Neural cell (in vitro differentiated cells): ENCODE measurements around the gene GALNT4. TPM values are rescaled to one million over a fixed set of nuclear protein-coding genes. Genes with fewer than 3 reads are reported as not detected.

ENCODE experiments used
- H2AFZ ChIP-seq: fragments of 200-600, 300-800 bp; sonication (generic), shearing (Covaris generic); 2 replicates; pipeline ENCODE4 v1.6.0; 2014; ENCODE audit warnings: low read depth, mild to moderate bottlenecking, antibody characterized with exemption, low read length, moderate library complexity
- H3F3A ChIP-seq: fragments of 200-600 bp; shearing (Covaris generic); 2 replicates; pipeline ENCODE4 v1.6.1; 2016; ENCODE audit warnings: mild to moderate bottlenecking, moderate library complexity, mixed read lengths, antibody characterized with exemption, low read length; ENCODE audit not compliant: insufficient read depth, poor library complexity, severe bottlenecking
- H3K27ac ChIP-seq: fragments of 200-600, 300-800 bp; sonication (generic), shearing (Covaris generic); 2 replicates; pipeline ENCODE4 v1.5.1; 2014; ENCODE audit warnings: mild to moderate bottlenecking, low read length, moderate library complexity
- H3K27me3 ChIP-seq: fragments of 300-800, 200-600 bp; sonication (generic), shearing (Covaris generic); 2 replicates; pipeline ENCODE4 v1.6.0; 2014; ENCODE audit warnings: mild to moderate bottlenecking, low read depth, low read length, moderate library complexity; ENCODE audit not compliant: insufficient read depth
- H3K36me3 ChIP-seq: fragments of 300-800, 200-600 bp; sonication (generic), shearing (Covaris generic); 2 replicates; pipeline ENCODE4 v1.5.1; 2014; ENCODE audit warnings: mild to moderate bottlenecking, antibody characterized with exemption, low read length, moderate library complexity; ENCODE audit not compliant: insufficient read depth
- H3K4me2 ChIP-seq: fragments of 300-800, 200-600 bp; sonication (generic), shearing (Covaris generic); 2 replicates; pipeline ENCODE4 v1.6.0; 2014; ENCODE audit warnings: mild to moderate bottlenecking, low read length
- H3K4me3 ChIP-seq: fragments of 300-800, 200-600 bp; sonication (generic), shearing (Covaris generic); 2 replicates; pipeline ENCODE4 v1.5.1; 2014; ENCODE audit warnings: mild to moderate bottlenecking, low read length, moderate library complexity
- H3K79me2 ChIP-seq: fragments of 200-600 bp; shearing (Covaris generic); replicated peaks from 2 replicates; pipeline ENCODE4 v1.6.0; 2014; ENCODE audit warnings: mild to moderate bottlenecking, low read length, moderate library complexity; ENCODE audit not compliant: insufficient read depth
- H3K9ac ChIP-seq: fragments of 300-800, 200-600 bp; sonication (generic), shearing (Covaris generic); 2 replicates; pipeline ENCODE4 v1.6.1; 2016; ENCODE audit warnings: mild to moderate bottlenecking, low read length, mixed read lengths
- H3K9me2 ChIP-seq: fragments of 200-600 bp; shearing (Covaris generic); 2 replicates; pipeline ENCODE4 v1.6.1; 2016; ENCODE audit warnings: mild to moderate bottlenecking, low read length, mixed read lengths; ENCODE audit not compliant: insufficient read depth
- H3K9me3 ChIP-seq: fragments of 200-600, 300-800 bp; sonication (generic), shearing (Covaris generic); 2 replicates; pipeline ENCODE4 v1.6.1; 2016; ENCODE audit warnings: mild to moderate bottlenecking, mixed run types, low read length, moderate library complexity, mixed read lengths
- H4K20me1 ChIP-seq: fragments of 200-600 bp; shearing (Covaris generic); 2 replicates; pipeline ENCODE4 v1.6.1; 2016; ENCODE audit warnings: mild to moderate bottlenecking, mixed run types; ENCODE audit not compliant: insufficient read depth
- EP300 ChIP-seq: fragments of 450-650 bp; conservative IDR thresholded peaks from 2 replicates; pipeline ENCODE4 v1.6.1; 2014; ENCODE audit warnings: antibody characterized with exemption, mild to moderate bottlenecking, moderate library complexity; ENCODE audit not compliant: poor library complexity, severe bottlenecking
- EZH2 ChIP-seq: fragments of 200-600, 300-800 bp; shearing (Covaris generic), sonication (generic); IDR thresholded peaks from 2 replicates; pipeline ENCODE4 v1.6.1; 2014; ENCODE audit warnings: antibody characterized with exemption, low read length, borderline replicate concordance, mild to moderate bottlenecking; ENCODE audit not compliant: insufficient read depth, poor library complexity, severe bottlenecking
- MXI1 ChIP-seq: fragments of 450-650 bp; conservative IDR thresholded peaks from 2 replicates; pipeline ENCODE4 v1.6.1; 2014; ENCODE audit warnings: antibody characterized with exemption, mild to moderate bottlenecking; ENCODE audit not compliant: poor library complexity, severe bottlenecking
- POLR2AphosphoS5 ChIP-seq: IDR thresholded peaks from 2 replicates; pipeline ENCODE4 v1.6.1; 2012
- RAD21 ChIP-seq: fragments of 450-650 bp; conservative IDR thresholded peaks from 2 replicates; pipeline ENCODE4 v1.6.1; 2014; ENCODE audit warnings: antibody characterized with exemption, mild to moderate bottlenecking, moderate library complexity
- SMC3 ChIP-seq: fragments of 450-650 bp; conservative IDR thresholded peaks from 2 replicates; pipeline ENCODE4 v1.6.1; 2014; ENCODE audit warnings: antibody characterized with exemption, mild to moderate bottlenecking, moderate library complexity; ENCODE audit not compliant: poor library complexity
- TAF1 ChIP-seq: IDR thresholded peaks from 2 replicates; pipeline ENCODE4 v1.6.1; 2012; ENCODE audit warnings: low read depth
- polyA plus RNA-seq: library from polyadenylated mRNA; depleted of rRNA; stranded (reverse); fragments of >200 nt; gene quantifications from 2 replicates; pipeline ENCODE4 v1.2.3, GENCODE V29; 2014
- TF ChIP-seq, protein P1 (sequence below): fragments of 450-650 bp; IDR thresholded peaks from 2 replicates; pipeline ENCODE4 v1.5.1; 2014; ENCODE audit warnings: antibody characterized with exemption, mild to moderate bottlenecking, moderate library complexity; ENCODE audit not compliant: poor library complexity, severe bottlenecking
- TF ChIP-seq, protein P2 (sequence below): IDR thresholded peaks from 2 replicates; pipeline ENCODE4 v1.6.1; 2012; ENCODE audit warnings: borderline replicate concordance

Gene GALNT4
- polyA plus RNA-seq, 1 donor from 2014 or later, result 0.78 TPM

DNA sequence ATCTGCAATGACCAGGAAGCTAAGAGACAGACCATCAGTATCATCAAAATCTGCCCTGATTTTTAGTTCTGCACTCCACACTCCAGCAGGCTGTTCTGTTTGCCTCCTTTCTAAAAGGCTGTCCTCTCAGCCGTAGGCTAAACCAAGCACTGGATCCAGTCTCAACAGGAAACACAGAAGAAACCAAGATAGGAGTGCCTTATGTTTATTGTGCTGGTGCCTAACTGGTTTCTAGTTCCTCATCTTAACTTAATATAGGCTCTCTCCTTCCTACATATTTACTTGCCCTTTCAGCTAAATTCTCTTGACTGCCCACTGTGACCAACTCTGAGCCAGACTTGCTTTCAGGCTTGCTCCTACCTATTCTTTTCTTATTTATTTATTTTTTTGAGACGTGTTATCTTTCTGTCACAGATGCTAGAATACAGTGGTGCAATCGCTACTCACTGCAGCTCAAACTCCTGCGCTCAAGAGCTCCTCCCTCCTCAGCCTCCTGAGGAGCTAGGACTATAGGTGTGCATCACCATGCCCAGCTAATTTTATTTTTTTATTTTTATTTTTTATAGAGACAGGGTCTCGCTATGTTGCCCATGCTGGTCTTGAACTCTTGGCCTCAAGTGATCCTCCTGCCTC is 30.8 kb downstream of the GALNT4 start:
- no peaks in the 10 kb centered on the region for H4K20me1 ChIP-seq
- H2AFZ ChIP-seq, result no peak overlapping the region
- TF ChIP-seq EP300 (no peak), TAF1 (no peak), POLR2AphosphoS5 (no peak), EZH2 (no peak), SMC3 (no peak), MXI1 (no peak), RAD21 (no peak)
- TF ChIP-seq, protein P1, sequence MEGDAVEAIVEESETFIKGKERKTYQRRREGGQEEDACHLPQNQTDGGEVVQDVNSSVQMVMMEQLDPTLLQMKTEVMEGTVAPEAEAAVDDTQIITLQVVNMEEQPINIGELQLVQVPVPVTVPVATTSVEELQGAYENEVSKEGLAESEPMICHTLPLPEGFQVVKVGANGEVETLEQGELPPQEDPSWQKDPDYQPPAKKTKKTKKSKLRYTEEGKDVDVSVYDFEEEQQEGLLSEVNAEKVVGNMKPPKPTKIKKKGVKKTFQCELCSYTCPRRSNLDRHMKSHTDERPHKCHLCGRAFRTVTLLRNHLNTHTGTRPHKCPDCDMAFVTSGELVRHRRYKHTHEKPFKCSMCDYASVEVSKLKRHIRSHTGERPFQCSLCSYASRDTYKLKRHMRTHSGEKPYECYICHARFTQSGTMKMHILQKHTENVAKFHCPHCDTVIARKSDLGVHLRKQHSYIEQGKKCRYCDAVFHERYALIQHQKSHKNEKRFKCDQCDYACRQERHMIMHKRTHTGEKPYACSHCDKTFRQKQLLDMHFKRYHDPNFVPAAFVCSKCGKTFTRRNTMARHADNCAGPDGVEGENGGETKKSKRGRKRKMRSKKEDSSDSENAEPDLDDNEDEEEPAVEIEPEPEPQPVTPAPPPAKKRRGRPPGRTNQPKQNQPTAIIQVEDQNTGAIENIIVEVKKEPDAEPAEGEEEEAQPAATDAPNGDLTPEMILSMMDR, result no peak
- TF ChIP-seq, protein P2, sequence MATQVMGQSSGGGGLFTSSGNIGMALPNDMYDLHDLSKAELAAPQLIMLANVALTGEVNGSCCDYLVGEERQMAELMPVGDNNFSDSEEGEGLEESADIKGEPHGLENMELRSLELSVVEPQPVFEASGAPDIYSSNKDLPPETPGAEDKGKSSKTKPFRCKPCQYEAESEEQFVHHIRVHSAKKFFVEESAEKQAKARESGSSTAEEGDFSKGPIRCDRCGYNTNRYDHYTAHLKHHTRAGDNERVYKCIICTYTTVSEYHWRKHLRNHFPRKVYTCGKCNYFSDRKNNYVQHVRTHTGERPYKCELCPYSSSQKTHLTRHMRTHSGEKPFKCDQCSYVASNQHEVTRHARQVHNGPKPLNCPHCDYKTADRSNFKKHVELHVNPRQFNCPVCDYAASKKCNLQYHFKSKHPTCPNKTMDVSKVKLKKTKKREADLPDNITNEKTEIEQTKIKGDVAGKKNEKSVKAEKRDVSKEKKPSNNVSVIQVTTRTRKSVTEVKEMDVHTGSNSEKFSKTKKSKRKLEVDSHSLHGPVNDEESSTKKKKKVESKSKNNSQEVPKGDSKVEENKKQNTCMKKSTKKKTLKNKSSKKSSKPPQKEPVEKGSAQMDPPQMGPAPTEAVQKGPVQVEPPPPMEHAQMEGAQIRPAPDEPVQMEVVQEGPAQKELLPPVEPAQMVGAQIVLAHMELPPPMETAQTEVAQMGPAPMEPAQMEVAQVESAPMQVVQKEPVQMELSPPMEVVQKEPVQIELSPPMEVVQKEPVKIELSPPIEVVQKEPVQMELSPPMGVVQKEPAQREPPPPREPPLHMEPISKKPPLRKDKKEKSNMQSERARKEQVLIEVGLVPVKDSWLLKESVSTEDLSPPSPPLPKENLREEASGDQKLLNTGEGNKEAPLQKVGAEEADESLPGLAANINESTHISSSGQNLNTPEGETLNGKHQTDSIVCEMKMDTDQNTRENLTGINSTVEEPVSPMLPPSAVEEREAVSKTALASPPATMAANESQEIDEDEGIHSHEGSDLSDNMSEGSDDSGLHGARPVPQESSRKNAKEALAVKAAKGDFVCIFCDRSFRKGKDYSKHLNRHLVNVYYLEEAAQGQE, result no peak
- no peaks in the 10 kb centered on the region for H3K36me3 ChIP-seq
- no peak overlapping the region for H3K4me2 ChIP-seq
- H3F3A ChIP-seq, result no peaks in the 10 kb centered on the region
- H3K9me3 ChIP-seq, result no peaks in the 10 kb centered on the region
- no peaks in the 10 kb centered on the region for H3K27me3 ChIP-seq
- no peaks in the 10 kb centered on the region for H3K79me2 ChIP-seq
- no peak overlapping the region for H3K4me3 ChIP-seq
- no peak overlapping the region for H3K9ac ChIP-seq
- no peaks in the 10 kb centered on the region for H3K9me2 ChIP-seq
- H3K27ac ChIP-seq, result no peak overlapping the region

DNA sequence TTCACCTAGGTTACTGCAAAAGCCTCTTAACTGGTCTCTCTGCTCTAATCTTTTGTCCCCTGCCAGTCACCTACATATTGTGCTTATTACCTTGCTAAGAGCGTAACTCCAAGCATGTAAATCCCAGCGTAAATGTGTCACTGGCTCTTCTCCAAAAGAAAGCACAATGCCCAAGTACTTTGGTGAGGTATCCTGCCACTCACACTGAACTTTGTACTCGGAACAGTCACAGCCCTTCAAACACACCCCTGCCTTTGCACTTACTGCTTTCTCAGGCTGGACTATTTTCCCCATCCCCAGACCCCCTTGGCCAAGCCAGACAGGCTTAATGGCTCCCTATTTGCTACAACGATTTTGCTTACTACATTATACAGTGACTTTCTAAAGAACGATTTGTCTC is 31.7 kb downstream of the GALNT4 start:
- H3K27me3 ChIP-seq, result no peaks in the 10 kb centered on the region
- H3K9me2 ChIP-seq, result no peaks in the 10 kb centered on the region
- no peak overlapping the region for H3K4me3 ChIP-seq
- no peaks in the 10 kb centered on the region for H3K36me3 ChIP-seq
- TF ChIP-seq, protein P1, result no peak
- TF ChIP-seq, protein P2, result no peak
- no peak for TF ChIP-seq POLR2AphosphoS5
- no peak for TF ChIP-seq EP300
- TF ChIP-seq EZH2, result no peak
- no peak for TF ChIP-seq TAF1
- H3K9me3 ChIP-seq, result no peaks in the 10 kb centered on the region
- H3K9ac ChIP-seq, result no peak overlapping the region
- no peaks in the 10 kb centered on the region for H3K79me2 ChIP-seq
- H2AFZ ChIP-seq, result no peak overlapping the region
- H3F3A ChIP-seq, result no peaks in the 10 kb centered on the region
- H3K27ac ChIP-seq, result no peak overlapping the region
- H3K4me2 ChIP-seq, result no peak overlapping the region
- H4K20me1 ChIP-seq, result no peaks in the 10 kb centered on the region
